NCI-H1417 (cell line): ENCODE measurements around the gene AFF3.

ENCODE experiments used
- DNase-seq, 3 experiments: peaks; one replicate each; lab custom pipeline; 2025; lab: John Stamatoyannopoulos, UW

The AFF3 gene

DNA sequence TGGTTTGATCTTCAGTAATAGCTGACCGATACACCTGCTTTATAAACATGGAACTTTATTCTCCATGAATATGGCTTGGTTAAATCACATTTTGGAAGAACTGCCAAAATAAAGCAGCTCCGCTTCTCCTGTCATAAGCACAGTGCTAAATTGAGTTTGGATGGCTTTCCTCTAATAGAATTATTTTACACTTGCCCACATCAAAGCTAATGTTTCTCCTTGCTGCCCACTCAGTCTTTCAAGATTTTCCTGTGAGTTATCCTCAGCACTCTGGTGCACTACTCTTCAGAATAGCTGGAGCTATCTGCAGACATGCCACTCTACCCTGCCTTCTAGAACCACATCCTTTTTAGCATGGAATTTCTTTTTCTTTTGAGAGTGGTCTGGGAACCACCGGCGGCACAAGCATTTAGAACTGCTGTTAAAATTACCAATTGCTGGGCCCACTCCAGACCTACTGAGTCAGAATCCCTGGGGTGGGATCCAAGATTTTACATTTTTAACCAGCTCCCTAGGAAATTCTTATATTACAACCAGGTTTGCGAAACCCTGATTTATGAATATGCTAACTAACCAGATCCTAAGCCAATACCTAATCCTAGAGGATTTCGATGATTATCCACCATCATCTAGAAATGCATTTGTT is 283.3 kb downstream of the AFF3 start:
- no peak for DNase-seq

DNA sequence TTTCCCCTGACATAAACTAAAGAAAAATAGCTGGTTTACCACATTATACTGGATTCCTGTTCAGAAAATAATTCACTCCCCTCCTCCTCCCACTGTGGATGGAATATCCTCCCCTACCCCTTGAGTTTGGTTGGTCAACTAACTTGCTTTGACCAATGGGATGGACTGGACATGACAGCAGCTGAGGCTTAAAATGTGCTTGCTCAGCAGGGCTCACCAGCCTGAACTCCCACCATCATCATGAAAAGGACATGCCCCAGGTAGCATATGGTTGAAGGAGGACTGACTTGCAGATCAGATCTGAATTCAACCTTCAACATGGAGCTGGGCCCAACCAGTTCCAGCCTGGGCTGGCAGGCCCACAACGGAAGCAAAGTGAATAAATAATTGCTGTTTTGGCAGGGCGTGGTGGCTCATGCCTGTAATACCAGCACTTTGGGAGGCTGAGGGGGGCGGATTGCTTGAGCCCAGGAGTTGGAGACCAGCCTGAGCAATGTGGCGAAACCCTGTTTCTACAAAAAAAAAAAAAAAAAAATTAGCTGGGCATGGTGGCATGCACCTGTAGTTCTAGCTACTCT is 284.4 kb downstream of the AFF3 start:
- DNase-seq, result no peak

DNA sequence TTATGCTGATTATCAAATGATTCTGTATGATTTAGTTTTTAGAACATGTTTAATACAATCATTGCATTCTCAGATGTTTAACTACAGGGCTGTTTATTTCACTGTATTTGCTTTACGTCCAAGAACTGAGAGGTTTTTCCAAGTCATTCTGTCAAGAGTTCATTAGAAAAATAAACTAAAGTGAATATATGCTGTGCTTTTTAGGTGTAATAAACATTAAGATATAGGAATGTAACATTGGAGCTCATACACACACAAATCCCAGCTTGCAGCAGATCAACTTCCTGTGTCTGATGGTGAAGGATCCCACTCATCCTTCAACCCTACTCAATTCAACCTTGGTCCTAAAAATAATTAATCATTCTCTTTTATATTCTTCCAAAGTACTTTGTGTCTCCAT is 285.0 kb downstream of the AFF3 start:
- DNase-seq, result no peak

DNA sequence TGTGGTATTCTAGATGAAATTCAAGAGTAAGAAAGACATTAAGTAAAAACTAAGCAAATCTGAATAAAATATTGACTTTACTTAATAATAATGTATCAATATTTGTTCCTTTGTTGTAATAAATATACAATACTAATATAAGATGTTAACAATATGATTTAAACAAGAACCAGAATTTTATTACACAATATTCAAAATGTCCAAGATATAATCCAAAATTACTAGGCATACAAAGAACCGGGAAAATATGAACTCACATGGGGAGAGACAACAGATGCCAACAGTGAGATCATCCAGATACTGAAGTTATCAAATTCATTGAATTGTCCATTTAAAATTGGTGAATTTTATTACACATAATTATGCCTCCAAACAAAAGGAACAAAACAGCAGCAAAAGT is 286.3 kb downstream of the AFF3 start:
- no peak for DNase-seq

DNA sequence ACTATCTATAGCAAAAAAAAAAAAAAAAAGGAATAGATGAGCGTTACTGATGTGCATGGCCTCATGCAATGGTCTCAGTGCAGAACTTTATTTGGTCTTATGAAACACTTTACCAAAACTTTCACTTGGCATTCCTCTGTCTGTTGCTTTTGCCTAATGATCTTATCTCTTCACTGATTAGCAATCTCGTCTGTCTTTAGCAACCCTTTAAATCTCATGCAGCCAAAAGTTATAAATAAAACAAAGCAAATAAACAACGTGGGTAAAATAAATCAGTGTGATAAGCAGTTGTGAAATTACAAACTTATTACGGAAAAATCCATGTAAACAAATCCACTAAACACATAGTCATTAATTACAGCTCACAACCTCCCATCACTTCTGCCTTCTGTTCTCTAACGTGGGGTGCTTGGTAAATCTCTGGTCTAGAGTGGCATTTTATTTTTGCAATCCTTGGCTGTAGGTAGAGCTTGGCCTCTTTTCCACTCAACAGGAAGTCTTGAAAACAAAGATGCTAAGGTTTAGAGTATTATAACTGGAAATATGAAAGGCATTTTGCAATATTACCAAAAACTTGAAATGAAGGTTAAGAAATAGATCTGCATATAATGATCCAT is 288.0 kb downstream of the AFF3 start:
- DNase-seq, result no peak

DNA sequence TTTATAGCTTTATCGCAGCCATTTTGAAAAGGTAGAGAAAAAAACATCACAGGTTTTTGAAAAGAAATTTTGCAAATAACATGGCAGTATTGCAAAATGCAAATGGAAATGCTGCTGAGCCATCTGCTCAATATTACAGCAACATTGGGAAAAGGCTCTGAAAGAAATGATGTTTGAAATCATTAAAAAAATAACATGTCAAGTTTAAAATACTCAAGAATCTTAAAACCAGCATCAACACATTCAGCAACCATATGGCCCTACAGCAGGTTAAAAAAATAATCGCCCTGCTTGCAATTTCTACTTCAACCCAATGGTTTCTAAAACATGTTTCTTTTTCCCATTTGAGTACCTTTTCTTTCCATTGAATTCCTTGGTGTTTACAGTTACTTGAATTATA is 289.4 kb downstream of the AFF3 start:
- DNase-seq, result no peak

DNA sequence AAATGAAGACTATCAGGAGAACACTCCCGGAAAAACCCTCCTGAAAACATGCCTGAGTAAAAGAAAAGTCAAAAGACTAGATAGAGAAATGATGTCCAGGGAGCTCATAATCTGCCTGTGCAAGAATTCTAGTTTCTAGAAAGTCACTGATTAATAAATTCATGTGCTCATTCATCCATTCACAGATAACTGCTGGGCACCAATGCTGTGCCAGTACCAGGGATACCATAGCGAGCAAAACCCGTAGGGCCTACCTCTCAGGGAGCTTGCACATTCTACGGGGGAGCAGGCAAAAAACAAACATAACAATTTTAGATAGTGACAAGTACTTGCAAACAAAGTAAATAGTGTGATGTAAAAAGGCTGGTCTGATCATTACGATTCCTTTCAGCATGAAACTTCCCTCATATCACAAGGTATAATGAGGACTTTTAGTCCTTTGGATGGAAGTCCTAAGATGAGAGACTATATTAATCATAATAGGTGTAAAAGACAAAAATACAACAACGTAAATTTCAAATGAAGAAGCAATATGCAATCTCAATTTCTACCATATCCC is 289.9 kb downstream of the AFF3 start:
- DNase-seq, result peak in 1 of 3 experiments; percentile 2

DNA sequence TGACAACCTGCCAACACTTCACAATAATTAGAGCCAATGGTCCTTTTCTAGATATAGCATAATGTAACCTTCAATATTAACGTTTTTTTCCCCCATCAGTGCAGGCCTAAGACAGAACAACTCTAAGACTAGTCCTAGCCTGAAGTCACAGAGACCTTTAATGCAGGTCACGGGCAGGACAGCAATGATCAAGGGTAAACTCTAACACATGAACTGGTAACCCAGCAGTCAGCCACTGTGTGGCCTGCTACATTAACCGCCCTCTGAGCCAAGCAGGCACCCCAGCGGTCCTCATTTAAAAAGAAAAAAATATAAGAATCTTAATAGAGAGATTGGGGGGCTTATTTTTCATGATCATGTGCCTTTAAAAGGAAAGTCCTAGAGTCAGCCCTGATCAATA is 290.6 kb downstream of the AFF3 start:
- DNase-seq, result no peak

DNA sequence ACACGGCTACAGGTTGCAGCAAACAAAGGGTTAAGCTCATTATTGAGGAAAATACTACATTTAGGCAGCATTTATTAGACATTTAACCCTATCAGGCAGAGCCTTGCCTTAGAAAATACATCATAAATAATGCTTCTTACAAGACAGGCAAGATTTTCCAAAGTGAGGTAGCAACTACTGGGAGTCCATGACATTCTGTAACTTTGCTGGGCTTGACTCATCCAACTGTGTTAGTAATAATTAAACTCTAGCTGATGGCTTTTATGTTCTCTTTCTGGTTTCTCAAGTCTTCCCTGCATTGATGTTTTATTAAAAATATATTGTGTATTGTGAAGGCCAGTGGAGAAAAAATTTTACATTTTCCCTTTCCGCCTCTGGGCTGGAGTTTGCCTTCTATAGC is 291.3 kb downstream of the AFF3 start:
- no peak for DNase-seq

DNA sequence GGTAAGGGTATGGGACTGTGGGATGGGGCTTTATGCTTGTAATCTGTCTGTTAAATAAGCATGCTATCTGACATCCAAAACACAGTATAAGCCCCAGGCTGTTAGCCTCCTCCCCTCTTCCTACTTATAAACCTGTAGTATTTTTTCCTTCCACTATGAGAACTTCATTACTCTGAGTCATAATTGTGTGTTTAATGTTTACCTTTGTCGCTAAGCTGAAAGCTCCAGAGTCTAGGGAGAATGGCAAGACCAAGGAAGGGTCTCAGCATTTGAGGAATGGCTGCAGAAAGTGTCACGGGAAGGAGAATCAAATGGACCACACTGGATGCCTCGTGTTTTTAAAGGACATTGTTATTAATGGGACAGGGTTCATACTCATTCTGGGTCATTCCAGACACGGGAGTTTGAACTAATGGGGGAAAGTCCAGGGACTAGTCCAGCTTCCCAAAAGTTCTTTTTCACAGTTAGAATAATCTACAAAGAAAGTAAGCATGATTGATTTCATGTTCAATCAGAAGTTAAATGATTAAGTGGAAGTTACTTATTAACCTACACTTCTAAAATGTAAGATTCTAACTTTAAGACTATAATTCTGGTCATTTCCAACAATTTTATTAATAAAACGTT is 292.2 kb downstream of the AFF3 start:
- peak in 1 of 3 experiments; percentile 24 for DNase-seq

DNA sequence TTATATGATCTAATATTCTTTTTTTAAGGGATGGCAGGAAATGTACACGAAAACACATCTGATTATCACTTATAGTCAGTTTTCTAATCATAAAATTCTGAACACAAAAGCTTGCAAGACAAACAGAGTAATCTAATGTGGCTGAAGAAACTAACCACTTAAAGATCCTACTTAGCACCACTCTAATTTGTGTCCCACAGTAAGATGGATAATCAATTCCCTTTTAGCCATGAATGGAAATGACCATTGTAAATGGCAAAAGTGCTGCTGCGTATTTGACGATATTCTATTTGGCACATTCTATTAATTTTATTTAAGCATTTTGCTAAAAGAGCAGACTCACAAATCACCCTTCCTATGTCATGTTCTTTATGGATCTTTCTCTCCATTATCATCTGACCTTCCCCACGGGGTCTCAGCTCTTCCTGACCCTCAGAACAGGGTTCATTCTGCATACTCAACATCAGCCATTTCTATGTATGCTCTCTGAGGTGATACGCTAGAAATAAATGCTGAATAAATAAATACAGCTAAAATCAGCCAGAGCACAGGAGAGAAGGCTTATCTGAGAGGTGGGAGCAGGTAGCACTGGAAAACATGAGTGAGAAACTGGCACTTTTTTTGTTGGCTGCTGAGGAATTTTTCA is 295.8 kb downstream of the AFF3 start:
- DNase-seq, result no peak

DNA sequence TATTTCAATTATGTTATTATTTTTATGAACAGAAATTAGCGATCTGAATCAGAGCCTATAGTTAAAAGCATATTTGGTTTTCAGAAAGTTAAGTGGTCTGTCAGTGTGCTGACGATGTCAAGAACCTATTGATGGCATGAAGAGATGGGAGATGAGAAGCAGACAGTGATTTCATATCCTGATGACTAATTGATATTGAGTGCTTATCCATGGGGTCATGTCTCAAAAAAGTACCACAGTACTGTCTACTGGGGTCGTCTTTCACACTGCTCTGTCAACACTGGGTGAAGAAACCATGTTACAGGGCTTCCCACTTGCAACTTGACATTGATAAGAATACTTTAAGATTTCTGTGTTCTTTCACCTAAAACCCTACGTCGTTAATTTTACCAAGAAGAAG is 297.1 kb downstream of the AFF3 start:
- DNase-seq, result peak in 1 of 3 experiments; percentile 7

DNA sequence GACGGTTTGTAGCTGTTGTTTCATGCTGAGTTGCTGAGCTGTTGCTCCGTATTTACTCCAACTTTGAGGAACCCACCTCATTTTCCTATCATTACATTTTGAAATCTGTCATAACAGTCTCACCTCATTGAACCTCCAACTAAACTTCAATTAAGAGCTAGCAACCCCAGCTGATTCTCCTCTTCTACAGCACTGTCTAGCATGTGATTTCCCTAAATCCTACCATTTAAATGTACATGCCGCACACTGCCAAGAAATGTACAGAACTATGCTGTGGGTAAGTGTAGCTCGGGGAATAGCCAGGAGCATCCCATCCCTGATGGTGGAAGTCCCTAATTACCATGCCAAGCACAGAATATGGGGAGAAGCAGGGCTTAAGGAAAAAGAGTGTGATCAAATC is 299.9 kb downstream of the AFF3 start:
- DNase-seq, result no peak

DNA sequence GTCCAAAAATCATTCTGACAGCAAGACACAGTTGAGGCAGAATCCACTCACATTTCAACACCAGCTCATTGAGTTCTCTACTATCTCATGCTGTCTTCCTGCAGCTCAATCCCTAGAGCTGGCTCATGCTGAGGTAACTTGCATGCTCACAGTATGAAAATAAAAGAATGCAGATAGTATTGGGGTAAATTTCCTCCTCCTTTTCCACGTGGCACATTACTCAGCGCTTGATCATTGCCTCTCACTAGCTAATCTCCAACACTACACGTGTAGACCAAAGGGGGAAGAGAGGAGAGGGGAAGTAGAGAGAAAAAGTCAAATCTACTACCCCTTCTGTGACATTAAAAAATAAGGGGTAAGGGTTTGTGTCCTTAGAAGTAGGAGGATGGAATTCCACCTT is 300.6 kb downstream of the AFF3 start:
- no peak for DNase-seq

DNA sequence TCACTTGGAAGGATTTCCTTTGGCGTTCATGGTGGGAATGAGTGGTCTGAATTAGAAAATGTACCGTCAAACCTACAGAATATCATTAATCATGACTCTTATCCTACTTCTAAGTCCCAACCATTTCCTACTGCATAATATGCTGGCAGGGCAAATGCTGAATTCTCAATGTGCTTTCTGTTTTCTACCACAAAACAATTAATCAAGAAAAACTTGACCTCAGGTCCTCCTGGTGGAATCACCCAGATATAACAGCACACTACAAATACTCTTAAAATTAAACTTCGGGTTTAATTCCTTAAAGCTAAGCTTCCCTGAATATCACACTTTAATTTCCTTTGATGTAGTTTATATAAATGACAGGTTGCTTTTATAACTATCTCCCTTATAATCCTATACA is 301.6 kb downstream of the AFF3 start:
- no peak for DNase-seq

DNA sequence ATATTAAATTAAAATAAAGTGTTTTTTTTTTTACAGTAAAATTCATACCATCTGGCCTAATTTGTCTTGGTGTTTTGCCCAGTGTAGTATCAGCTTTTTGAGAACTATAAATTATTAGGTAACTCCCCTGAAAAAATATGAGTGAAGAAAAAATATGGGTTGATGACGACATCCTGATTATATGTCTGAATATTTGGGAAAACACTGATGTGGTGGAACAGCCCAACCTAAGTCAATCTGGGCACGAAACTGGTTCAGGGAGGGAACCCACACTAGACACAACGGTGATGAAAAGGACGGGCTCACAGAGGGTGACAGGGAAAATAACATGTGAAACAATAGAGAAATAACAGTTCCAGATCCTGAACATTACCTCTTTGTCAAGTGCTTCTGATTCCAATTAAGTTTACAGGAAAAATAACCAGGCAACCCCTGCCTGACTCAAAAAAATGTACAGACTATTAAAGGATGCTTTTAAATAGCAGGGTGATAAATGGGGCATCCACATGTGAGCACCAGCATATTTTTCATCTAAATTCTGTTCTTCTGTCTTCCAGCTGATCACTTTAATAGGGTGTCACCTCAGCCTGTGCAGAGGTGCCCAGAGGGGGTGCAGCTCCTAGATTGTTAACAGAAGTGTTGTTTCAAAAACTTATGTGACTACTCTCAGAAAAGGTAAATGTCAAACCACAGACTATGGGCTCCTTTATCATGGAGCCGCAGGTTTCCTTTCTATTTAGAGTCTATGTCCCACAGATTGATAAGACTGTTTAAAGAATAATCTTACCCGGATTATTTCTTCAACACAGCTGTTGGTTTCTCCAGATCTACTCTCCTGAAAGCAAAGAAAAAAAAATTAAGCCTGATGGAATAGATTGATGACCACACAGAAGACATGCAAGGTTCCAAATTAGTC is 305.4 kb downstream of the AFF3 start:
- DNase-seq, result peak in 1 of 3 experiments; percentile 20

DNA sequence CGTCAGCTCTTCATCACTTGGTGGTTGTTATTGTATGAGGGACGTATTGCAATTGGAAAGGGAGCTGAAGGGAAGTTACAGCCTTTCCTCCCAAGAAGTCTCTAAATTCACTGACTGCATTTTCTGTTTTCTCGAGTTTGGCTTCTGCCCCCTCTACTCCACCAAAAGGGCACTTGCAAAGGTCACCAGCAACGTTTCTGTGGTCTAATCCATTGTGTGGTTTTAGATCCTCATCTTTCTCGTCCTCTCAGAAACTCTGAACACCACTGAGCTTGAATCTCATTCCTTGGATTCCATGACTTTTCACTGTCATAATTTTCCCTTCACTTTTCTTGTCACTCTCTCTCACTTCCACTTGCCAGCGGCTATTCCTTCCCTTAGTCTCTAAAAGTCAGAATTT is 308.0 kb downstream of the AFF3 start:
- DNase-seq, result no peak

DNA sequence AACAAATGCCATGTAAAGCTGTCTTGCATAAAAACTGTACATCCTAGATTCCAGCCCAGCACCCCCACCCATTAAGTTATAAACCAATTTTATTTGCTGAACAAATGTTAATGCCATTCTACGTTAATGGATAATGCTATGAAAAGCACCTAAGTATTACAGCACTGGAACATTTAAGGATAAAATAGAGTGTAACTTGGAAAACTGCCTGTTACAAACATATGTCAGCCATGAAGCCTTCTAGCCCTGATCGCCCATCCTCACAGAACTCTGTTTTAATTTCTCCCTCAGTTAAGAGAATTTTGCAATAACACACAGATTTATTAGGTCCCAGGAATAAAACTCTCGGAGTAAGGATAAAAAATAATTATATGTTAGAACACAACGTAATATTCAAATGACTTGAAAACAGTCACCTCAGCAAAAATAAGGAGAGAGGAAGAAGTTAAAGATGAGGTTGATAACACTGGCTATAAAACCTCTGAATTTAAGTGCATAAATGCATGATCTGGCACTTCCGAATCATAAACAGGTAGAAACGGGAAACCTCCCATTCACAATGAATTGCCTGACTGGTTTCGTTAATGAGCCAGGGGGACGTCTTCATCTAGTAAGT is 308.7 kb downstream of the AFF3 start:
- DNase-seq, result no peak

DNA sequence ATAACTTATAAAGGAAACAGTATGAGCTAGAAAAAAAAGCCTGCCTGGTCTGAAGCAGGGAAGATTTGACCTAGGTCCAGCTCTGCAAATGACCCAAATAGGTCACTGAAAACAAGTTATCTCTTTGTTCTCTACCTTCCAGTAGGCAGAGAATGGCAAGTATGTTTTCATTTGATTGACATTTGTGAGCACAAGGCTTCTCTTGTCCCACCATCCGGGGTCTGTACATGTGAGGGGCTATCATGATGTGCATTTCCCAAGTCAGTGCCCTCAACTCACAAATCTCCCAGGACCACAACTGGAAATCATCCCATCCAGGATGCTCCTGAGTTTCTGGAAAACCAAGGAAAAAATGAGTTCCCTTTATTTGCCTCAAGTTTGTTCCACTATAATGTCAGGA is 309.5 kb downstream of the AFF3 start:
- no peak for DNase-seq

DNA sequence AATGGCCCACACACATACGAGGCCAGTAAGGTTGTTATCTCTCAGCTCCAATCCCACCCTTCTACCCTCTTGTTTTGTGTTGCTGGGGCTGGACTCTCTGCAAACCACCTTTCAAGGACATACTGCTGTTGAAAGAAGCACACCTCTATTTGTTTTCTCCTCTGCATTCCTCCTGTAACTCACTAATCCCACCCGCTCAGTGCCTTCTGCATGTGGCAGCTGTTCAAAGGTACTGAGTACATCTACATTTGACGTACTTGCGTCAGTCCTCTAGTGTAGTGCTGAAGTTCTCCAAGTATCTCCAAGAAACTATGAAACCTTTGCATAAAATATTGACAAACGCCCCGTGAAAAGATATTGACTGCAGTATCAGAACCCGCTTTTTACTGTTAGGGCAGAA is 310.6 kb downstream of the AFF3 start:
- DNase-seq, result no peak
